ENCODE results near the gene CSH1.

CSH1 gene

GRCh38 chr17:63847525-63848249 lies 48.7 kb downstream of the CSH1 start:
- DNase-seq (ENCODE audit: low spot score), result no peak
- no peak for TF ChIP-seq CTCF (IDR thresholded peaks at IDR 0.05; ENCODE audit: extremely low read depth, missing control alignments)

DNA sequence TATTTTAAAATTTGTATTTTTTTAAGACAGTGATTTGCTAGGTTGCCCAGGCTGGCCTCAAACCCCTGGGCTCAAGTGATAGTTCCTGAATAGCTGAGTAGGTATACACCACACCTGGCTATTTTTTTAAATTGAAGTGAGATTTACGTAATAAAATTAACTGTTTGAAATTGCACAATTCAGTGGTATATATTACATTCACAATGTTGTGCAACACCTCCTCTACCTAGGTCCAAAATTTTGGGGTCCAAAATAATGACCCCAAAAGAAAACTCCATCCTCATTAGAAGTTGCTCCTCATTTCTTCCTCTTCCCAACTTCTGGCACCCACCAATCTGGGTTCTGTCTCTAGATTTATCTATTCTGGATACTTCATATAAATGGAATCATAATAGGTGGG lies 50.9 kb downstream of the CSH1 start:
- TF ChIP-seq CTCF (IDR thresholded peaks at IDR 0.05; ENCODE audit: extremely low read depth, missing control alignments), result no peak
- no peak for DNase-seq (ENCODE audit: low spot score)
